Osteoblast (primary cell): ENCODE measurements around the gene NPNT. TPM values are rescaled to one million over a fixed set of nuclear protein-coding genes. Genes with fewer than 3 reads are reported as not detected.

Experiments
- DNase-seq: peaks from one replicate; pipeline ENCODE4 v3.0.0; 2011; ENCODE audit warnings: low spot score, mixed read lengths; ENCODE audit not compliant: insufficient read length; ENCODE audit errors: missing footprints
- H2AFZ ChIP-seq: 2 replicates; pipeline ENCODE4 v1.6.0; 2011; ENCODE audit warnings: mild to moderate bottlenecking, low read length
- H3K27ac ChIP-seq: 2 replicates; pipeline ENCODE4 v1.5.1; 2011; ENCODE audit warnings: mild to moderate bottlenecking, low read depth, low read length, moderate library complexity
- H3K27me3 ChIP-seq: 2 replicates; pipeline ENCODE4 v1.6.0; 2012; ENCODE audit warnings: mild to moderate bottlenecking, control low read depth, inconsistent platforms, low read length, moderate library complexity; ENCODE audit not compliant: insufficient read depth
- H3K36me3 ChIP-seq: 2 replicates; pipeline ENCODE4 v1.5.1; 2011; ENCODE audit warnings: mild to moderate bottlenecking, low read length, control low read depth, moderate library complexity; ENCODE audit not compliant: insufficient read depth
- H3K4me1 ChIP-seq: 2 replicates; pipeline ENCODE4 v1.5.1; 2011; ENCODE audit warnings: mild to moderate bottlenecking, low read length, control low read depth, moderate library complexity; ENCODE audit not compliant: insufficient read depth
- H3K4me2 ChIP-seq: 2 replicates; pipeline ENCODE4 v1.6.0; 2011; ENCODE audit warnings: mild to moderate bottlenecking, low read length; ENCODE audit not compliant: insufficient read depth
- H3K4me3 ChIP-seq: fragments of 200-600 bp; sonication (generic); 3 replicates; pipeline ENCODE4 v1.5.1; 2012; ENCODE audit warnings: mild to moderate bottlenecking, low read length, inconsistent platforms; ENCODE audit not compliant: insufficient read depth
- H3K79me2 ChIP-seq: 2 replicates; pipeline ENCODE4 v1.6.0; 2012; ENCODE audit warnings: mild to moderate bottlenecking, low read length, control low read depth, inconsistent platforms; ENCODE audit not compliant: insufficient read depth
- H3K9me3 ChIP-seq: 2 replicates; pipeline ENCODE4 v1.5.1; 2011; ENCODE audit warnings: low read depth, low read length, control low read depth
- H4K20me1 ChIP-seq: 2 replicates; pipeline ENCODE4 v1.6.0; 2012; ENCODE audit warnings: mild to moderate bottlenecking, low read length, control low read depth; ENCODE audit not compliant: insufficient read depth
- total RNA-seq: library from RNA; depleted of rRNA; stranded (reverse); fragments of >200 nt; gene quantifications from 2 replicates; pipeline ENCODE4 v1.2.3, GENCODE V29; 2012
- TF ChIP-seq, protein P1 (sequence below): IDR thresholded peaks from 2 replicates; pipeline ENCODE4 v1.5.1; 2011; ENCODE audit warnings: mild to moderate bottlenecking, low read depth, low read length, moderate library complexity; ENCODE audit errors: extremely low read depth

NPNT gene
- total RNA-seq, 1 donor: 0.36 TPM

DNA sequence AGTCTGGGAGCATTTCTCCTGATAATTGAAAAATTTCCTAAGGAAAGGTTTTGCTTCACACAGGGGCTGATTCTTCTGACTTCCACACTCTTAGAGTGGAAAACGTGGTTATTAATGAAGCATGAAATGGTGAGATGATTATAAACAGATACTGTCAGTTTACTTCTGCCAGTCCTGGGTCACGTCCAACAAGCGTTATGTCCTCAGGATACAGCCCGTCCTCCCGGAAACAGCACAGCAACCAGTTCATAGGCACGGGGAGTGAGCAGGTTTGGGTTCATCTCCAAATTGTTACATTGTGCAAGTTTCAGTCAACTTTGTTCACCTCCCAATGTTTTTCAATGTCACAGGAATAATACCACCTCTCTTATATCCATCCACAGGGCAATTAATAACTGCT is 98.8 kb downstream of the NPNT start:
- TF ChIP-seq, protein P1, sequence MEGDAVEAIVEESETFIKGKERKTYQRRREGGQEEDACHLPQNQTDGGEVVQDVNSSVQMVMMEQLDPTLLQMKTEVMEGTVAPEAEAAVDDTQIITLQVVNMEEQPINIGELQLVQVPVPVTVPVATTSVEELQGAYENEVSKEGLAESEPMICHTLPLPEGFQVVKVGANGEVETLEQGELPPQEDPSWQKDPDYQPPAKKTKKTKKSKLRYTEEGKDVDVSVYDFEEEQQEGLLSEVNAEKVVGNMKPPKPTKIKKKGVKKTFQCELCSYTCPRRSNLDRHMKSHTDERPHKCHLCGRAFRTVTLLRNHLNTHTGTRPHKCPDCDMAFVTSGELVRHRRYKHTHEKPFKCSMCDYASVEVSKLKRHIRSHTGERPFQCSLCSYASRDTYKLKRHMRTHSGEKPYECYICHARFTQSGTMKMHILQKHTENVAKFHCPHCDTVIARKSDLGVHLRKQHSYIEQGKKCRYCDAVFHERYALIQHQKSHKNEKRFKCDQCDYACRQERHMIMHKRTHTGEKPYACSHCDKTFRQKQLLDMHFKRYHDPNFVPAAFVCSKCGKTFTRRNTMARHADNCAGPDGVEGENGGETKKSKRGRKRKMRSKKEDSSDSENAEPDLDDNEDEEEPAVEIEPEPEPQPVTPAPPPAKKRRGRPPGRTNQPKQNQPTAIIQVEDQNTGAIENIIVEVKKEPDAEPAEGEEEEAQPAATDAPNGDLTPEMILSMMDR: no peak
- DNase-seq: no peak
- Histone ChIP-seq H3K4me2 (no peak overlapping the region), H3K4me3 (no peak overlapping the region), H2AFZ (no peak overlapping the region), H3K4me1 (no peaks in the 10 kb centered on the region), H3K9me3 (no peaks in the 10 kb centered on the region), H3K27ac (no peak overlapping the region), H4K20me1 (no peaks in the 10 kb centered on the region), H3K27me3 (peaks cover 9% of the 10 kb centered on the region), H3K79me2 (no peaks in the 10 kb centered on the region), H3K36me3 (no peaks in the 10 kb centered on the region)

DNA sequence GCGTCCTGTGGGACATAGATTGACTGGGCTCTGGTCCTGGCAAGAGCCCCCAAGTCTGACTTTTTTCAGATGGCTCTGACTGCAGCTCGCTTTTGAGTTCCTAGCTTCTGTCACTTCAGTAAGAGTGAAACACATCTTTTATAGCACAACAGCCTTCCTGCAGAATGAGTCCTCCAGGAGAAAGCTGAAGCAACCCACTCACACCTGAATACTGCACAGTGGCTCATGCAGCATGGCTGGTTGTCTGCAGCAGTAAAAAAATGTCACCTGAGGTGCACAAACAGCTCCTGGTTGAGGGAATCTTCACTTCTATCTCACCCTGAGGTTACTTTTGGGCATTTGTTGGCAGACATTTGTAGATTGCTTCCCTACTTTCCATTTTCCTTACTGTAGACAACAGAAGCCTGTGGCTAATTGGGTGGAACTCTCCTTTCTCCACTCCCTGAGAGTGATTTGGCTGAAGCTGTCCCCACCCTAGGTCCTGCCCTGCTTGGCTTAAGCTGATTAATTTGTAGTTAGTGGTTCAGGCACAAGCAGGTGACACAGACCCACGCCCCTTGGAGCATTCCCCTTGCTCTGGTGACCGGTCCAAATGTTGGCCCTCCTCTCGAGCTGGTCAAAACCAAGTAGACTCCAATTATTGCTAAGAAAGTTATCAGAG is 99.7 kb downstream of the NPNT start:
- Histone ChIP-seq H4K20me1 (no peaks in the 10 kb centered on the region), H3K36me3 (no peaks in the 10 kb centered on the region), H2AFZ (no peak overlapping the region), H3K4me2 (no peak overlapping the region), H3K9me3 (no peaks in the 10 kb centered on the region), H3K27me3 (peaks cover 9% of the 10 kb centered on the region), H3K4me1 (no peaks in the 10 kb centered on the region), H3K79me2 (no peaks in the 10 kb centered on the region), H3K4me3 (no peak overlapping the region), H3K27ac (no peak overlapping the region)
- TF ChIP-seq, protein P1: no peak
- DNase-seq: no peak

DNA sequence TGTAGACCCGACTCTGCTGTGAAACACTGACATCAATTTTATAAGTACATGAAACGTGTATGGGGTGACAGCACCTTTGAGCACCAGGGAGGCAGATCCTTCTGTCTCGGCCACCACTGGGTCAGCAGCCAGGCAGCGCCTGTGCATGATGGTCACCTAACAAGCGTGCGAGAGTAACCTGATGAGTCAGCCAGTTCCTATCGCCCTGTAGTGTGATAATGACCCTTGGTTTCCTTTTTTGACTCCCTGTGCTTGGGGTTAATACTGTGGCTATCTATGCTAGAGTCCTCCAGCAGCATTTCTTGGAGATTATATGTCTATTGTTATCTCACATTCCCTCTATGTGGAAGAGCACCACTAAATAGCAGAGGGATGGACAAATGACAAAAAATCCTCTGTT is 101.6 kb downstream of the NPNT start:
- Histone ChIP-seq H3K27me3 (peaks cover 12% of the 10 kb centered on the region), H3K4me2 (no peak overlapping the region), H3K4me1 (no peaks in the 10 kb centered on the region), H3K9me3 (no peaks in the 10 kb centered on the region), H3K4me3 (no peak overlapping the region), H3K79me2 (no peaks in the 10 kb centered on the region), H3K36me3 (no peaks in the 10 kb centered on the region), H2AFZ (no peak overlapping the region), H4K20me1 (no peaks in the 10 kb centered on the region), H3K27ac (no peak overlapping the region)
- DNase-seq: no peak
- TF ChIP-seq, protein P1: no peak

DNA sequence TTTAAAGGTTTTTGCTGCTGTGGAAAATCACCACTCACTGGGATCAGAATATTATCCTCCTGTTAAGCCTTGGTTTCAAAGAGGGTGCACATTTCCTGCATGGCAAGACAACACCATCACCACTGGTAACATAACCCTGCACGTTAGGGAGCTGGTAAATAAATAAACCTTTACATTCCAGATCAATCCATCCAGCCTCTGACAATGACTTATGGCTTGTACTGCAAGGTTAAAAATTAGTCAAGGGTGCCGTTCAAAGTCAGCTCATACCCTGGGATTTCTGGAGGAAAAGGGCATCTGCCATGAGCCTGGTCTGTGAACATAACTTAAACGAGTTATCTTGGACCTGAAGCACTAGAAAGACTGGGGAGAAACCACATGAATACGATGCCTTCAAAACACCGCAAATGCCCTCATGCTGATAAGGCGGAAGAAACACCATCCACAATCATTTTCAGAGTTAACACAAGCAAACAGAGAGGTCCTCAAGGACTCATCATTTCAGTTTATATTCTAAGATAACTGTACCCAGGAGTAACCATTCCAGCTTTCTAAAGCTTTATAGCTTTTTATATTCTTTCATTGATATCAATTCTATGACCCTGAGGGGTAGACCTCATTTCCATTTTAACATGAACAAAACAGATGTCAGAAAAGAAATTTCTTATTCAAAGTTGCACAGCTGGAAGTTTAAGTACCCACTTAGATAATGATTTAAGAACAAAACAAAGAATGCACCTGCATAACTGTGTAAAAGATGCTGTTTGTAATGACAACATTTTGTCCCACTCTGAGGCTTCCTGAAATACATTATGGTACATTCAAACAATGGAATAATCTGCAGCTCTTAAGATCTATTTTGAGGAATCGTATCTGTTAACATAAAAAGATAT is 103.1 kb downstream of the NPNT start:
- H3K4me1 ChIP-seq: no peaks in the 10 kb centered on the region
- H3K4me3 ChIP-seq: no peak overlapping the region

More for the DNA sequence above, 103.1 kb downstream of the NPNT start:
- no peak overlapping the region for H2AFZ ChIP-seq
- DNase-seq: no peak
- H3K4me2 ChIP-seq: no peak overlapping the region
- no peaks in the 10 kb centered on the region for H4K20me1 ChIP-seq
- H3K9me3 ChIP-seq: no peaks in the 10 kb centered on the region
- H3K27ac ChIP-seq: no peak overlapping the region
- TF ChIP-seq, protein P1: no peak
- peaks cover 12% of the 10 kb centered on the region for H3K27me3 ChIP-seq
- no peaks in the 10 kb centered on the region for H3K79me2 ChIP-seq
- no peaks in the 10 kb centered on the region for H3K36me3 ChIP-seq
